NCI-H510A (cell line): ENCODE results near the gene RAB35.

Source experiments
- DNase-seq: peaks from one replicate; lab custom pipeline; 2025; lab: John Stamatoyannopoulos, UW

RAB35 gene

GRCh38 chr12:120132863-120133385, 16.4 kb upstream of the RAB35 start:
- no peak for DNase-seq

DNA sequence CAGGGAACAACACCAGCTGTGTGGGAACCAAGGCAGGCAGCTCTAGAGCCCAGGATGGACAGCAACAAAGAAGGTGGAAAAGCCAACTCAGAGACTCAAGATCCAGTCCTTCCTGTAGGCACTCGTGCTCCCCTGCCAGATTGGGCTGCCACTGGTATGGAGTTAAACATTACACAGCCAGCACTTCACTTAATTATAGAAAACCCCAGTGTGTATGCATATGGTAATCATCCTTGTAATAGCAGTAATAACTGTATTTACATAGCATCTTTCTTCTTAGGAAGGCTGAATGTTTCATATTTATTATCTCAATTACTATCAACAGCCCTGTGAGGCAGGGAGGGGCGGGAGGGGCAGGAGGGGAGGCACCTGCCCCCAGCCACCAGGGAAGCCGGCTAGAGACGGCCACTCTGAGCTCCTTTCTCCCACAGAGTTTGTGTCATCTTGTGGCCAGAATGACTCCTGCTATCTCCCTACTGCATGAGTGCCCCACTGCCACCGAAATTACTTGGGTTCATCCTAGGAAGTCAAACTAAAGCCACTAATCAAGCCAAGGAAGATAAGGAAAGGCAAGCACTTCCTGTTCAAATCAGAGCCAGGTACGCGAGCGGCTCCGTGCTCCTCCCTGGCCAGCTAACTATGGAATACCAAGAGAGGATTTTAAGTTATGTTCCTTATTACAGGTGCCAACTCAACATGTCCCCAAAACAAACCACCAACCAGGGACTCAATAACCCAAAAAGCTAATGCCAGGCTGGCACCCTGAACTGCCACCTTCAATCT, 15.7 kb upstream of the RAB35 start:
- no peak for DNase-seq

DNA sequence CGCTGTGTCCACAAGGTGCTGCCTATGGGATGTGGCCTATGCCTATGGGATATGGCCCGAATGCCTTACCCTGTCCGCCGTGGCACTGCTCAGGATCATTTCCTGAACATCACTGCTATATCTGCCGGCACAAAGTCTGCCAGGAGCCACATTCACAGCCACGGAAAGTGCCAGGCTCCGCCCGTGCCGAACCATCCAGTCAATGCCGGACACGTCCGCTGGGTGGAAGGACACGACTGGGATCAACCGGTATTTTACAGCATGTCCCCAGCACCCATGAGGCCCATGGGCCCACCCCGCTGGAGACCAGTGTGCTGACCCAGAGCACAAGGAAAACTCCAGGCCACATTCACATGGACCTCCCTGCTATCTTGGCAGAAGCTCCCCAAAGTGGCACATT, 14.6 kb upstream of the RAB35 start:
- no peak for DNase-seq

DNA sequence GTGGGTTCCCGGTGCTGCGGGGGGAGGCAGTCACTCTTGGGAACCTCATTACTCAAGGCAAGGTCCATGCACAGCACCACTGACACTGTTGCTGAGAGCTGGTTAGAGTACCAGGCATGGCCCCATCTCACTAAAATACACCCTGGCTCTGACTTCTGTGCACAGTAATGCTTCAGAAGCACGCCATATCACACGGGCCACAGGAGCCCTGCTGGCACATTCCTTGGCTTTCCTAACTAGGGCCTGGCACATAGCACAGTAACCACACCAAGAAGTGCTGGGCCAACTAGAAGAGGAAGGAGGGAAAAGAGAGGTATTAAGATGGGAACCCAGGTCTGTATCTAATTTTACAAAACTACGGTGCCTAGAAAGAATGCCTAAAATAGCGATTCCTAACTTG, 13.5 kb upstream of the RAB35 start:
- no peak for DNase-seq

DNA sequence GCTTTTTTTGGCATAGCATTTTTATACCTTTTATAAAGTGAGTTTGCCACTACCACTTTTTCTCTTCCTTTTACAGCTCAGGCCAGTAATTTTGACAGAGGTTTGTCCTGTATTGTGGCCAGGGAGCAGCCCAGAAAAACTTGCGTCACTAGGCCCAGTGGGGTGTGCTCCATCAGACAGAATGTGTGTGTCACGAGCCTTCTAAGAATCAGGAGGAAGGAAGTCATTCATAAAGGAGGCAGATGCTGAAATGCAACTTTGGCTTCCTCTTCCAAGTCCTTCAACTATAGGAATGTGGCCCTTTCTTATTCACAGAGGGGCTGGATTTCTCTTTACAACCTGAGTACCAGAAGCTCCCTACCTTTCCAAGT, 10.1 kb upstream of the RAB35 start:
- DNase-seq, result no peak

DNA sequence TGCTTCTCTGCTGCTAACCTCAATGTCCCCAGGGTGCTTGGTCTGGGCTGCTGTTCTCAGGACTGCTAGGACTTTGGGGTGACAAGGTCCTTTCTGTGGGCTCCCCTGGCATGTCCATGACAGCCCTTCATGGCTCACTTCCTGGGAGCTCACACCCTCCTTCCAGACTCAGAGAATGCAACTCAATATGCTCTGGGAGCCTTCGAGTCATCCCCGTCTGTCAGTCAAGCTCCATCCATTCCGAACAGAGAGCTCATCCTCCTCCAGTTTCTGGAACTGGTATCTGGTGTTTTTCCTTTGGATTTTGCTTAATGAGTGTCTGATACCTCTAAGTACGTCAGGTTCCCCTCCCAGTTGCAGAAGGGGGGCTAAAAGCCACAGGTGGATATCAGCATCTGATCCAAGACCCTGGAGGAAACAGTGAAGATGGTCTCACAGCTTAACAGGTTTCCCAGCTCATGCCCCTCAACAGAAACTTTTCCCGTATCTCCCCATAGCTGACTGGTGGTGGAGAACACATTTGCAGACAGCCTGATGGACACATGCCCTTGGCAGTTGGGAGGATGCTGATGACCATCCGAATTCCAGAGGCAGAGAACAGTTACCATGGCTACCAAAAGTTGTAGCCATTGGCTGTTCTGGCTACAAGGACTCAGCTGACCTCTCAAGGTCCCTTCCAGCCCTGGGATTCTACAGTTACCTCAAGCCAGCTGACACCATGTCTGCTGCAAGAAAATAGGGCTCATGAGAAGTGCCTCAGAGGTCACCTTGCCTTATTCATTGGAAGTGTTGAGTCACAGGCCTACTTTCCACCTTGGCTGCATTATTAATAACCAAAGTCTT, 9.5 kb upstream of the RAB35 start:
- DNase-seq, result no peak

- DNase-seq, result no peak
Measured at GRCh38 chr12:120125029-120125428, 8.5 kb upstream of the RAB35 start.

DNA sequence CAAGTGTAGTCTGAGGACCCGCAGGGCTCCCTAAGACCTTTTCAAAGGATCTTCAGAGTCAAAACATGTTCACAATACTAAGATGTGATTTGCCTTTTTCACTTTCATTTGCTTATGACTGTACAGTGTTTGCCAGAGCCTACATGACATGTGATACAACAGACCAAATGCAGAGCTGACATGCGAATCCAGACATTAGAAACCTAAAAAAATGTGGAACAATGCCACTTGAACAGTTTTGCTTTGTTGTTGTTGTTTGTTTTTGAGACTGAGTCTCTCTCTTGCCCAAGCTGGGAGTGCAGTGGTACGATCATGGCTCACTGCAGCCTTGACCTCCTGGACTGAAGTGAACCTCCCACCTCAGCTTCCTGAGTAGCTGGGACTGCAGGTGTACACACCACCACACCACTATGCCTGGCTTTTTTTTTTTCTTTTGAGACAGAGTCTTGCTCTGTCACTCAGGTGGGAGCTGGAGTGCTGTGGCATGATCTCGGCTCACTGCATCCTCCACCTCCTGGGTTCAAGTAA, 5.3 kb upstream of the RAB35 start:
- no peak for DNase-seq

DNA sequence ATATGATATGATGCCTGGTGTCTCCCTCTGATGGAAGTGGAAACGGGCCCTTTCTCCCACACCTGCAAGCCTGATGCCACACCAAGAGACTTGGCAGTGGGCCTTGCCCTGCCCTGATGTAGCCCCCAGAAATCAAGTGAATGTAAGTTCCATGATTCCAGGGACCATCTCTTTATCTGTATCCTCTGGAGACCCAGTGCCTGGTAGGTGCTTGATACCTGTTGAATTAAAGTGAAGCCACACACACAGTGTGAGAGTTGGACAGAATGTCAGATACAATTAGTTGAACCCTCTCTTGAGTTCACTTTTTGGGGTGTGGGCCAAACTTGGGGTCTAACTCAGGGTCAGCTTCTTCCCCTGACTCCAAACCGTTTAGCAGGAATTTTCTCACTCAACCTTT, 4.8 kb upstream of the RAB35 start:
- no peak for DNase-seq

GRCh38 chr12:120119271-120119973, 2.9 kb upstream of the RAB35 start:
- DNase-seq, result no peak

- DNase-seq, result no peak
Measured at GRCh38 chr12:120118321-120119061, 1.9 kb upstream of the RAB35 start.

- DNase-seq, result no peak
Measured at GRCh38 chr12:120117961-120118320, 1.4 kb upstream of the RAB35 start.

GRCh38 chr12:120116792-120117651, 469 bp upstream of the RAB35 start:
- DNase-seq, result peak; percentile 90

DNA sequence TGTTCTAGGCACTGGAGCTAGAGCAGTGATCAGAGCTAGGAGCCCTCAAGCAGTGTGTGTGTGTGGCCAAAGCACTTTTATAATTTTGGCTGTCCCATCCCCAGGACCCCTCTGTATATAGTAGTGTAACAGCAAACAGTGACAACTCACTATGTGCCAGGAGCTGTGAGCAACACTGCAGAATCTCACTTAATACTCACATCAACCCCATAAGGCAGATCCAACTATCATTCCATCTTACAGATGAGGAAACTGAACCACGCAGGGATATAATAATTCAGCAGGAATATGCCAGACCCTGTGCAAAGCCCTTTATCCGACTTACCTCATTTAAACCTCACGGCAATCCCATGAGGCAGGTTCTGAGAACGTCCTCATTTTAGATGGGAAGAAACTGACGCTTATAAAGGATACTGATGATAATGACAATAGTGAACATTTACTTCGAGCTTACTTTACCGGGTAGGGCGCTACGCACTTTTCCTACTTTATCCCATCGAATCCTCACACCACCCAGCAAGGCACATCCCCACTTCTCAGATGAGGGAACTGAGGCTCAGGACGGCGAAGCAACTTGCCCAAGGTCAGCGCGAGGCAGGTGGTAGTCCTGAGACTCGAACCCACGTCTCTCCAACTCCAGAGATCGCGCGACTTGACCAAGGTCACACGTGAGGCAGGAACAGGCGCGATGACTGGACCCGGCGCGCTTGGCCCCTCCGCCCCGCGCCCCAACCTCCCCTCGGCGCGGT, 687 bp downstream of the RAB35 start:
- peak; percentile 19 for DNase-seq

GRCh38 chr12:120115066-120115465, 1.5 kb downstream of the RAB35 start:
- DNase-seq, result no peak

- DNase-seq, result no peak
Measured at GRCh38 chr12:120110550-120111501, 5.7 kb downstream of the RAB35 start.

- no peak for DNase-seq
Measured at GRCh38 chr12:120109570-120110267, 6.8 kb downstream of the RAB35 start.

GRCh38 chr12:120106151-120106550, 10.4 kb downstream of the RAB35 start:
- DNase-seq, result no peak
